Thoracic aorta (tissue), 2 donors: ENCODE results near the gene CPSF2. TPM values are rescaled to one million over a fixed set of nuclear protein-coding genes. Genes with fewer than 3 reads are reported as not detected.
"Not testable (repeated sequence)": the region's sequence is repeated elsewhere in the genome, so short reads cannot be mapped to it uniquely, and the experiment has no call there.

Source experiments
- ATAC-seq: fragments of 150-250 bp; one replicate; pipeline ENCODE4 v1.8.0; 2017; ENCODE audit warnings: low read depth; ENCODE audit not compliant: insufficient number of reproducible peaks, low FRiP score
- DNase-seq: peaks from one replicate; pipeline ENCODE4 v3.0.0-alpha.2; 2020; ENCODE audit warnings: low spot score
- H3K27ac ChIP-seq, 2 donors: fragments of 200-600 bp; sonication (generic); 1 replicate in 1 of 2; 2 replicates in 1 of 2; pipeline ENCODE4 v1.5.1; 2016; ENCODE audit warnings: mild to moderate bottlenecking in 2 of 2, moderate library complexity in 2 of 2
- H3K27me3 ChIP-seq: fragments of 200-600 bp; sonication (generic); replicated peaks from 2 replicates; pipeline ENCODE4 v1.6.0; 2016; ENCODE audit warnings: mild to moderate bottlenecking; ENCODE audit not compliant: insufficient read depth
- H3K36me3 ChIP-seq: fragments of 200-600 bp; sonication (generic); one replicate; pipeline ENCODE4 v1.5.1; 2016
- H3K4me1 ChIP-seq, 2 donors: fragments of 200-600 bp; sonication (generic); 1 replicate in 1 of 2; 2 replicates in 1 of 2; pipeline versions ENCODE4 v1.5.1 to v1.6.0; 2016; ENCODE audit warnings: low read depth in 2 of 2, mild to moderate bottlenecking in 1 of 2; ENCODE audit not compliant: control insufficient read depth in 1 of 2
- H3K4me3 ChIP-seq: fragments of 200-600 bp; sonication (generic); 2 replicates; pipeline ENCODE4 v1.5.1; 2016; ENCODE audit warnings: mild to moderate bottlenecking
- H3K9me3 ChIP-seq: fragments of 200-600 bp; sonication (generic); 2 replicates; pipeline ENCODE4 v1.5.1; 2016
- CTCF ChIP-seq: fragments of 200-600 bp; sonication (generic); IDR thresholded peaks from one replicate; pipeline ENCODE4 v1.5.1; 2019; ENCODE audit warnings: antibody characterized with exemption
- total RNA-seq, 2 donors: library from RNA; depleted of rRNA; stranded (reverse); fragments of >200 nt; gene quantifications; one replicate each; pipeline versions ENCODE4 v1.1.0 to v1.2.3, GENCODE V29; 2016

CPSF2 gene
- total RNA-seq, 2 donors from 2014 or later = 19.5 to 44.7 TPM

GRCh38 chr14:92173668-92174067 is 51.9 kb downstream of the CPSF2 start:
- no peak for DNase-seq
- H3K27me3 ChIP-seq = no peaks in the 10 kb centered on the region
- ATAC-seq = no peak

GRCh38 chr14:92175811-92176210 is 54.0 kb downstream of the CPSF2 start:
- no peak for DNase-seq
- no peaks in the 10 kb centered on the region for H3K9me3 ChIP-seq
- no peak for ATAC-seq

More at GRCh38 chr14:92173668-92174067, 51.9 kb downstream of the CPSF2 start:
- Histone ChIP-seq H3K4me1 (no peaks in the 10 kb centered on the region), H3K36me3 (no peaks in the 10 kb centered on the region), H3K4me3 (no peak overlapping the region), H3K9me3 (no peaks in the 10 kb centered on the region), H3K27ac (no peak overlapping the region)
- no peak for TF ChIP-seq CTCF

GRCh38 chr14:92176476-92176875 is 54.7 kb downstream of the CPSF2 start:
- H3K4me3 ChIP-seq = no peak overlapping the region
- DNase-seq (no peak), ATAC-seq (no peak)
- H3K36me3 ChIP-seq = no peaks in the 10 kb centered on the region
- no peaks in the 10 kb centered on the region for H3K27me3 ChIP-seq
- H3K9me3 ChIP-seq = no peaks in the 10 kb centered on the region
- H3K4me1 ChIP-seq = no peaks in the 10 kb centered on the region
- H3K27ac ChIP-seq = no peak overlapping the region
- no peak for TF ChIP-seq CTCF

More at GRCh38 chr14:92175811-92176210, 54.0 kb downstream of the CPSF2 start:
- Histone ChIP-seq H3K4me3 (no peak overlapping the region), H3K4me1 (no peaks in the 10 kb centered on the region), H3K36me3 (no peaks in the 10 kb centered on the region), H3K27me3 (no peaks in the 10 kb centered on the region), H3K27ac (no peak overlapping the region)
- no peak for TF ChIP-seq CTCF

- not testable (repeated sequence) for H3K27ac ChIP-seq, H3K4me1 ChIP-seq, ATAC-seq, H3K9me3 ChIP-seq, DNase-seq, H3K27me3 ChIP-seq, H3K36me3 ChIP-seq, H3K4me3 ChIP-seq
Observed at GRCh38 chr14:92179178-92179577, 57.4 kb downstream of the CPSF2 start.

GRCh38 chr14:92185559-92185958 is 63.8 kb downstream of the CPSF2 start:
- ATAC-seq (no peak), DNase-seq (no peak)
- Histone ChIP-seq H3K9me3 (no peaks in the 10 kb centered on the region), H3K27ac (no peak overlapping the region), H3K4me1 (no peaks in the 10 kb centered on the region), H3K27me3 (no peaks in the 10 kb centered on the region), H3K36me3 (no peaks in the 10 kb centered on the region), H3K4me3 (no peak overlapping the region)
- no peak for TF ChIP-seq CTCF

- H3K4me3 ChIP-seq, H3K27ac ChIP-seq, H3K4me1 ChIP-seq, H3K9me3 ChIP-seq, ATAC-seq, DNase-seq, H3K27me3 ChIP-seq, H3K36me3 ChIP-seq: not testable (repeated sequence)
Observed at GRCh38 chr14:92187616-92188015, 65.8 kb downstream of the CPSF2 start.
